Fibroblast of upper back skin (primary cell): Measurements from ENCODE around the gene LRMDA.
"Not testable (repeated sequence)": the region's sequence is repeated elsewhere in the genome, so short reads cannot be mapped to it uniquely, and the experiment has no call there.

Experiments
- DNase-seq: peaks from one replicate; pipeline ENCODE4 v3.0.0-alpha.2; 2013

LRMDA gene

GRCh38 chr10:75723319-75723980 is 292.0 kb downstream of the LRMDA start:
- DNase-seq: no peak

GRCh38 chr10:75724047-75724446 is 292.6 kb downstream of the LRMDA start:
- DNase-seq: no peak

GRCh38 chr10:75726522-75727483 is 295.4 kb downstream of the LRMDA start:
- no peak for DNase-seq

- no peak for DNase-seq
These were observed 299.4 kb downstream of the LRMDA start for GRCh38 chr10:75730847-75731246.

GRCh38 chr10:75733135-75733890 is 301.9 kb downstream of the LRMDA start:
- no peak for DNase-seq

- no peak for DNase-seq
These were observed 304.8 kb downstream of the LRMDA start for GRCh38 chr10:75736151-75736640.

- no peak for DNase-seq
These were observed 305.6 kb downstream of the LRMDA start for GRCh38 chr10:75736889-75737579.

GRCh38 chr10:75737580-75737949 is 306.1 kb downstream of the LRMDA start:
- no peak for DNase-seq

- no peak for DNase-seq
These were observed 307.5 kb downstream of the LRMDA start for GRCh38 chr10:75738924-75739323.

GRCh38 chr10:75739414-75740143 is 308.2 kb downstream of the LRMDA start:
- no peak for DNase-seq

- DNase-seq: no peak
These were observed 309.1 kb downstream of the LRMDA start for GRCh38 chr10:75740541-75740940.

GRCh38 chr10:75742355-75742754 is 310.9 kb downstream of the LRMDA start:
- DNase-seq: no peak

GRCh38 chr10:75743291-75743778 is 311.9 kb downstream of the LRMDA start:
- DNase-seq: no peak

GRCh38 chr10:75744261-75744660 is 312.8 kb downstream of the LRMDA start:
- DNase-seq: peak; percentile 77

GRCh38 chr10:75746356-75746755 is 314.9 kb downstream of the LRMDA start:
- no peak for DNase-seq

- DNase-seq: not testable (repeated sequence)
These were observed 318.9 kb downstream of the LRMDA start for GRCh38 chr10:75750093-75750875.

- DNase-seq: no peak
These were observed 319.8 kb downstream of the LRMDA start for GRCh38 chr10:75751232-75751631.

GRCh38 chr10:75753621-75754020 is 322.2 kb downstream of the LRMDA start:
- DNase-seq: no peak

- DNase-seq: no peak
These were observed 322.8 kb downstream of the LRMDA start for GRCh38 chr10:75754096-75754831.

GRCh38 chr10:75755528-75755927 is 324.1 kb downstream of the LRMDA start:
- no peak for DNase-seq
